ENCODE data around the gene COL6A2. TPM values are rescaled to one million over a fixed set of nuclear protein-coding genes. Genes with fewer than 3 reads are reported as not detected.
A peak's percentile ranks its signal among the peaks of the same experiment; 100 is the strongest.

Gene COL6A2
- total and polyA plus RNA-seq, 2 experiments from 2014 or later: 509 to 832 TPM

- H3K9me3 ChIP-seq (ENCODE audit: low read depth): no peaks in the 10 kb centered on the region
- H3K4me1 ChIP-seq (ENCODE audit: insufficient read depth): peaks cover 8% of the 10 kb centered on the region
- H3K79me2 ChIP-seq: no peaks in the 10 kb centered on the region
- no peak for TF ChIP-seq CTCF (IDR thresholded peaks at IDR 0.05; ENCODE audit: poor library complexity)
- TF ChIP-seq EZH2phosphoT487 (IDR thresholded peaks at IDR 0.05; ENCODE audit: low read depth, severe bottlenecking, unreplicated experiment): no peak
- no peak for TF ChIP-seq EZH2 (IDR thresholded peaks at IDR 0.05; ENCODE audit: borderline replicate concordance)
- no peaks in the 10 kb centered on the region for H3K36me3 ChIP-seq (replicated peaks; ENCODE audit: insufficient read depth, low read depth)
- H3K4me3 ChIP-seq: no peak overlapping the region
- no peaks in the 10 kb centered on the region for H3K9me2 ChIP-seq (replicated peaks; ENCODE audit: insufficient read depth)
- no peaks in the 10 kb centered on the region for H3K27me3 ChIP-seq
- H3K27ac ChIP-seq: no peak overlapping the region
- no peak overlapping the region for H2AFZ ChIP-seq
- H3K4me2 ChIP-seq: no peak overlapping the region
- H4K20me1 ChIP-seq (ENCODE audit: insufficient read depth, poor library complexity, severe bottlenecking): no peaks in the 10 kb centered on the region
- WGBS (ENCODE audit: low lambda C conversion rate, missing lambda C conversion rate): 87% methylated on average over 27 of the region's 32 CpGs
- DNase-seq (ENCODE audit: low spot score): no peak
These were observed 28.7 kb downstream of the COL6A2 start for GRCh38 chr21:46126309-46127238.

- TF ChIP-seq EZH2 (IDR thresholded peaks at IDR 0.05; ENCODE audit: borderline replicate concordance) (no peak), EZH2phosphoT487 (IDR thresholded peaks at IDR 0.05; ENCODE audit: low read depth, severe bottlenecking, unreplicated experiment) (no peak), CTCF (IDR thresholded peaks at IDR 0.05; ENCODE audit: poor library complexity) (no peak)
- H3K27ac ChIP-seq: peak overlapping the region; percentile 56
- no peaks in the 10 kb centered on the region for H3K9me3 ChIP-seq (ENCODE audit: low read depth)
- H3K79me2 ChIP-seq: no peaks in the 10 kb centered on the region
- peaks cover 8% of the 10 kb centered on the region for H3K4me1 ChIP-seq (ENCODE audit: insufficient read depth)
- 89% methylated on average over 39 of the region's 40 CpGs for WGBS (ENCODE audit: low lambda C conversion rate, missing lambda C conversion rate)
- no peak overlapping the region for H3K4me2 ChIP-seq
- no peaks in the 10 kb centered on the region for H3K27me3 ChIP-seq
- H2AFZ ChIP-seq: no peak overlapping the region
- no peaks in the 10 kb centered on the region for H3K36me3 ChIP-seq (replicated peaks; ENCODE audit: insufficient read depth, low read depth)
- no peak for DNase-seq (ENCODE audit: low spot score)
- H3K4me3 ChIP-seq: no peak overlapping the region
- H3K9me2 ChIP-seq (replicated peaks; ENCODE audit: insufficient read depth): no peaks in the 10 kb centered on the region
- no peaks in the 10 kb centered on the region for H4K20me1 ChIP-seq (ENCODE audit: insufficient read depth, poor library complexity, severe bottlenecking)
These were observed 29.6 kb downstream of the COL6A2 start for GRCh38 chr21:46127239-46128105.

- Histone ChIP-seq H3K4me3 (no peak overlapping the region), H4K20me1 (ENCODE audit: insufficient read depth, poor library complexity, severe bottlenecking) (no peaks in the 10 kb centered on the region), H3K4me1 (ENCODE audit: insufficient read depth) (peaks cover 8% of the 10 kb centered on the region), H3K27ac (peak overlapping the region; percentile 56), H3K9me2 (replicated peaks; ENCODE audit: insufficient read depth) (no peaks in the 10 kb centered on the region), H3K79me2 (no peaks in the 10 kb centered on the region), H3K36me3 (replicated peaks; ENCODE audit: insufficient read depth, low read depth) (no peaks in the 10 kb centered on the region), H2AFZ (no peak overlapping the region), H3K4me2 (no peak overlapping the region), H3K27me3 (no peaks in the 10 kb centered on the region), H3K9me3 (ENCODE audit: low read depth) (no peaks in the 10 kb centered on the region)
- 60% methylated on average over 23 of the region's 23 CpGs for WGBS (ENCODE audit: low lambda C conversion rate, missing lambda C conversion rate)
- TF ChIP-seq CTCF (IDR thresholded peaks at IDR 0.05; ENCODE audit: poor library complexity): no peak
- TF ChIP-seq EZH2 (IDR thresholded peaks at IDR 0.05; ENCODE audit: borderline replicate concordance): no peak
- no peak for TF ChIP-seq EZH2phosphoT487 (IDR thresholded peaks at IDR 0.05; ENCODE audit: low read depth, severe bottlenecking, unreplicated experiment)
- DNase-seq (ENCODE audit: low spot score): no peak
These were observed 30.4 kb downstream of the COL6A2 start for GRCh38 chr21:46128106-46128932.
